Nephron progenitor cell (in vitro differentiated cells): ENCODE data around the gene CDC123.

ENCODE experiments used
- DNase-seq: peaks from one replicate; pipeline ENCODE4 v3.0.0; 2021
- H3K27ac Mint-ChIP-seq: 2 replicates; pipeline ENCODE4 v1.8.0; 2021; ENCODE audit warnings: mild to moderate bottlenecking, moderate library complexity, mixed read lengths
- H3K27me3 Mint-ChIP-seq: 2 replicates; pipeline ENCODE4 v1.8.0; 2021; ENCODE audit warnings: mild to moderate bottlenecking, low read depth, mixed read lengths; ENCODE audit not compliant: poor library complexity
- H3K36me3 Mint-ChIP-seq: 2 replicates; pipeline ENCODE4 v1.8.0; 2021; ENCODE audit warnings: low read depth, mixed read lengths
- H3K4me1 Mint-ChIP-seq: 2 replicates; pipeline ENCODE4 v1.8.0; 2021; ENCODE audit warnings: mixed read lengths
- H3K4me3 Mint-ChIP-seq: 2 replicates; pipeline ENCODE4 v1.8.0; 2021; ENCODE audit warnings: mild to moderate bottlenecking, moderate library complexity, mixed read lengths
- H3K9me3 Mint-ChIP-seq: 2 replicates; pipeline ENCODE4 v1.8.0; 2021; ENCODE audit warnings: mild to moderate bottlenecking, moderate library complexity, mixed read lengths
- CTCF ChIP-seq: fragments of 200-600 bp; sonication (generic); IDR thresholded peaks from 2 replicates; pipeline ENCODE4 v1.5.0; 2021; ENCODE audit warnings: antibody characterized with exemption

Gene CDC123

GRCh38 chr10:12194752-12195271, 1.2 kb upstream of the CDC123 start:
- no peaks in the 10 kb centered on the region for H3K9me3 Mint-ChIP-seq
- H3K27ac Mint-ChIP-seq = peak overlapping the region; percentile 97
- DNase-seq = peak; percentile 36
- H3K4me1 Mint-ChIP-seq = peaks cover 46% of the 10 kb centered on the region
- no peaks in the 10 kb centered on the region for H3K27me3 Mint-ChIP-seq
- TF ChIP-seq CTCF = no peak
- peaks cover 21% of the 10 kb centered on the region for H3K36me3 Mint-ChIP-seq
- H3K4me3 Mint-ChIP-seq = peak overlapping the region; percentile 97

- Mint-ChIP-seq H3K4me1 (peaks cover 46% of the 10 kb centered on the region), H3K27me3 (no peaks in the 10 kb centered on the region), H3K27ac (peak overlapping the region; percentile 97), H3K9me3 (no peaks in the 10 kb centered on the region), H3K4me3 (peak overlapping the region; percentile 97), H3K36me3 (peaks cover 17% of the 10 kb centered on the region)
- DNase-seq = no peak
- no peak for TF ChIP-seq CTCF
Measured at GRCh38 chr10:12195281-12195602, 746 bp upstream of the CDC123 start.

GRCh38 chr10:12196531-12197211, 683 bp downstream of the CDC123 start:
- Mint-ChIP-seq H3K9me3 (no peaks in the 10 kb centered on the region), H3K4me1 (peaks cover 53% of the 10 kb centered on the region), H3K4me3 (peak overlapping the region; percentile 97), H3K36me3 (peaks cover 25% of the 10 kb centered on the region), H3K27me3 (no peaks in the 10 kb centered on the region), H3K27ac (peak overlapping the region; percentile 97)
- no peak for DNase-seq
- no peak for TF ChIP-seq CTCF

GRCh38 chr10:12198156-12198555, 2.2 kb downstream of the CDC123 start:
- H3K4me3 Mint-ChIP-seq = peak overlapping the region; percentile 50
- no peak overlapping the region for H3K27ac Mint-ChIP-seq
- peaks cover 44% of the 10 kb centered on the region for H3K4me1 Mint-ChIP-seq
- no peaks in the 10 kb centered on the region for H3K9me3 Mint-ChIP-seq
- no peak for TF ChIP-seq CTCF
- no peaks in the 10 kb centered on the region for H3K27me3 Mint-ChIP-seq
- no peak for DNase-seq
- H3K36me3 Mint-ChIP-seq = peaks cover 40% of the 10 kb centered on the region

- DNase-seq = no peak
- Mint-ChIP-seq H3K4me3 (no peak overlapping the region), H3K27ac (no peak overlapping the region), H3K4me1 (peaks cover 29% of the 10 kb centered on the region), H3K36me3 (peaks cover 66% of the 10 kb centered on the region), H3K27me3 (no peaks in the 10 kb centered on the region), H3K9me3 (peaks cover 3% of the 10 kb centered on the region)
- no peak for TF ChIP-seq CTCF
Measured at GRCh38 chr10:12200850-12201249, 4.9 kb downstream of the CDC123 start.

GRCh38 chr10:12201543-12201942, 5.6 kb downstream of the CDC123 start:
- TF ChIP-seq CTCF = no peak
- no peak overlapping the region for H3K4me3 Mint-ChIP-seq
- H3K4me1 Mint-ChIP-seq = peaks cover 24% of the 10 kb centered on the region
- peaks cover 7% of the 10 kb centered on the region for H3K9me3 Mint-ChIP-seq
- no peak for DNase-seq
- peaks cover 69% of the 10 kb centered on the region for H3K36me3 Mint-ChIP-seq
- H3K27me3 Mint-ChIP-seq = no peaks in the 10 kb centered on the region
- H3K27ac Mint-ChIP-seq = peak overlapping the region; percentile 33
